Uterus (tissue), 4 donors: ENCODE measurements around the gene GPN2. TPM values are rescaled to one million over a fixed set of nuclear protein-coding genes. Genes with fewer than 3 reads are reported as not detected.

ENCODE experiments used
- DNase-seq, 2 donors: peaks; one replicate each; pipeline ENCODE4 v3.0.0-alpha.2; 2019 to 2020
- H3K27ac ChIP-seq, 2 donors: fragments of 200-600 bp; sonication (generic); 1 replicate in 1 of 2; 2 replicates in 1 of 2; pipeline ENCODE4 v1.5.1; 2016 to 2018
- H3K27me3 ChIP-seq, 2 donors: fragments of 200-600 bp; sonication (generic); one replicate each; pipeline ENCODE4 v1.5.1; 2018 to 2019; ENCODE audit warnings: control low read depth in 1 of 2
- H3K36me3 ChIP-seq, 2 donors: fragments of 200-600 bp; sonication (generic); one replicate each; pipeline ENCODE4 v1.5.1; 2019; ENCODE audit warnings: control low read depth in 1 of 2
- H3K4me1 ChIP-seq, 2 donors: fragments of 200-600 bp; sonication (generic); one replicate each; pipeline ENCODE4 v1.5.1; 2018 to 2019; ENCODE audit warnings: control low read depth in 1 of 2
- H3K4me3 ChIP-seq, 2 donors: fragments of 200-600 bp; sonication (generic); 1 replicate in 1 of 2; 2 replicates in 1 of 2; pipeline ENCODE4 v1.5.1; 2018 to 2019; ENCODE audit warnings: mild to moderate bottlenecking in 1 of 2
- H3K9me3 ChIP-seq, 2 donors: fragments of 200-600 bp; sonication (generic); one replicate each; pipeline ENCODE4 v1.5.1; 2019; ENCODE audit warnings: control low read depth in 1 of 2
- CTCF ChIP-seq, 4 experiments: fragments of 200-600 bp in 2 of 4; fragments of 450-650 bp in 2 of 4; sonication (generic) in 2 of 4; IDR thresholded peaks; one replicate each; pipeline ENCODE4 v1.5.1; 2016 to 2019; ENCODE audit warnings: antibody characterized with exemption in 4 of 4, mild to moderate bottlenecking in 2 of 4, moderate library complexity in 1 of 4
- POLR2A ChIP-seq, 2 donors: fragments of 450-650 bp; IDR thresholded peaks; one replicate each; pipeline ENCODE4 v1.6.1; 2016; ENCODE audit warnings: antibody characterized with exemption in 2 of 2, mild to moderate bottlenecking in 1 of 2, moderate library complexity in 1 of 2
- intact Hi-C: fragments of 100-400 bp; cut with DNase I; formaldehyde crosslinking; loops from one replicate; pipeline ENCODE4 v1.15.1; 2023; ENCODE audit warnings: low total_unique reads
- total RNA-seq, 4 donors: library from RNA; depleted of rRNA in 3 of 4; stranded (reverse); fragments of >200 nt in 3 of 4; gene quantifications; one replicate each; pipeline versions ENCODE4 v1.1.0 to v1.2.4, GENCODE V29; 2014 to 2023
- donor health status: DM: yes; HTN: yes; CAD: no.

The GPN2 gene
- total RNA-seq, 4 donors from 2014 or later = 3.5 to 21.7 (median 11.4) TPM

DNA sequence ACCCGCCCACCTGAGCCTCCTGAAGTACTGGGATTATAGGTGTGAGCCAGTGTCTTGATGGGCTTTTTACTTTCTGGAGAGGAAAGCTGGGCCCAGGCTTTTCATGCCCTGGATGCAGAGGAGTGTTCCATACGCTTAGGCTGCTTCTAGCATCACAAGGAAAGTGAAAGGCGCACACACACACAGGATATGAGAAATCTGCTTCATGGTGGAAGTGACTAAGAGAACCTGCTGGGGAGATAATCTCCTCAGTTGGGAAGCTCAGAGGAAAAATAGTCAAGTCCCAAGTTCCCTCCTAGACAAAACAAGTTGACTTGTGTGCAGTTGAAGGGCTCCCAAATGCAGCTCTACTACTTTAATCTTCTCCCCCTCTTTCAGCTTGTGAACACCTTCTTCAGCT, 33.6 kb upstream of the GPN2 start:
- no peak for DNase-seq
- intact Hi-C loops = no loop called here
- Histone ChIP-seq H3K27me3 (no peaks in the 10 kb centered on the region), H3K9me3 (no peaks in the 10 kb centered on the region), H3K36me3 (no peaks in the 10 kb centered on the region), H3K27ac (no peak overlapping the region), H3K4me1 (no peaks in the 10 kb centered on the region), H3K4me3 (no peak overlapping the region)
- TF ChIP-seq CTCF (IDR thresholded peaks at IDR 0.05) (no peak), POLR2A (IDR thresholded peaks at IDR 0.05) (no peak)

DNA sequence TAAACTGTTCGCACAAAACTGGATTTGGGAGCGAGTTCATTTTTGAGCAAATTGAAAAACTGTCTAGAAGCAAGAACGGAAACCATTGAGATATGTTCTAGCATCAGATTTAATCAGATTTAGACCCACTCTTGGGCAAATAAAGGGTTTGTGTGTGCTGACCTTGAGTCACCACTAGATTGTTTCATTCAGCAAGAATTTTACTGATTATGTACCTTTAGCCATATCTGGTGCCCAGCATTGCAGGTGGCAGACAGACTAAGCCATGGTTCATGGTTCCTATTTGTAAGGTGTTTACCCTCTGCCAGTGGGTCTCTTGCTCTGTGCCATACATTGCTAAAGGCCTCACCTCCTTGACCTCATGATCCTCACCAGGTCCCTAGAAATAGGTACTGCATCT, 32.8 kb upstream of the GPN2 start:
- Histone ChIP-seq H3K36me3 (no peaks in the 10 kb centered on the region), H3K4me3 (no peak overlapping the region), H3K27ac (no peak overlapping the region), H3K4me1 (no peaks in the 10 kb centered on the region), H3K27me3 (no peaks in the 10 kb centered on the region), H3K9me3 (no peaks in the 10 kb centered on the region)
- intact Hi-C loops = no loop called here
- no peak for DNase-seq
- TF ChIP-seq POLR2A (IDR thresholded peaks at IDR 0.05) (no peak), CTCF (IDR thresholded peaks at IDR 0.05) (no peak)

GRCh38 chr1:26922431-26922729, 32.3 kb upstream of the GPN2 start:
- H3K27me3 ChIP-seq = no peaks in the 10 kb centered on the region
- peak overlapping the region; percentile 88 to 100 for H3K4me3 ChIP-seq
- no peak for DNase-seq
- peak overlapping the region; percentile 85 to 94 for H3K27ac ChIP-seq
- TF ChIP-seq CTCF (IDR thresholded peaks at IDR 0.05) = no peak
- no peak for TF ChIP-seq POLR2A (IDR thresholded peaks at IDR 0.05)
- intact Hi-C loops = no loop called here
- H3K4me1 ChIP-seq = no peaks in the 10 kb centered on the region
- no peaks in the 10 kb centered on the region for H3K36me3 ChIP-seq
- no peaks in the 10 kb centered on the region for H3K9me3 ChIP-seq

- Histone ChIP-seq H3K9me3 (no peaks in the 10 kb centered on the region), H3K27me3 (no peaks in the 10 kb centered on the region), H3K36me3 (no peaks in the 10 kb centered on the region), H3K4me3 (peak within 1 kb of the TSS; percentile 88 to 100), H3K27ac (peak within 1 kb of the TSS; percentile 85 to 94), H3K4me1 (no peaks in the 10 kb centered on the region)
- intact Hi-C loops = no loop called here
- TF ChIP-seq POLR2A (IDR thresholded peaks at IDR 0.05) (peak; percentile 86 to 91), CTCF (IDR thresholded peaks at IDR 0.05) (no peak)
- peak; percentile 95 to 97 for DNase-seq
Observed at GRCh38 chr1:26921540-26922430, 31.7 kb upstream of the GPN2 start, which contains the start of gene NUDC. NUDC (plus strand) TSS chr1:26921743; CDS start chr1:26921849, 106 bp downstream.

DNA sequence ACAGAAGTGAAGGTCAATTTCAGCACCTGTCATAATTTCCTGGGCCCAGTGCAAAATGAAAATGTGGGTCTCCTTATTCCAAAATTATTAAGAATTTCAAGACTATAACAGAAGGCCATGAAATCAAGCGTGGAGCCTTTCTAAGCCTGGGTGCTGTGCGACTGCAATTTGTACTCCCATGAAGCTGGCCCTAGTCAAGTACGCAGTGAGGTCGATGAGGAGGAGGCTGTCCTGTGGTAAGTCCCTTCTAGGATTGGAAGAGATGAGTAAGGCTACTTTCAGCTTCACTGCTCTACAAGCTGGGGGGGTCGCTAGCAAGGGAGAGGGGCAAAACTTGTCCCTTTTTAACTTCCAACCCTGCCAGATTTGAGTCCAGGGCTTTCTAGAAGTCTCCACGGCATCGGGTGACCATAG, 31.1 kb upstream of the GPN2 start:
- Histone ChIP-seq H3K4me1 (no peaks in the 10 kb centered on the region), H3K36me3 (no peaks in the 10 kb centered on the region), H3K9me3 (no peaks in the 10 kb centered on the region), H3K4me3 (peak overlapping the region; percentile 88 to 100), H3K27ac (peak overlapping the region; percentile 72 to 94), H3K27me3 (no peaks in the 10 kb centered on the region)
- intact Hi-C loops = no loop called here
- TF ChIP-seq POLR2A (IDR thresholded peaks at IDR 0.05) (no peak), CTCF (IDR thresholded peaks at IDR 0.05) (no peak)
- DNase-seq = no peak
